ENCODE results near the gene MBD5. TPM values are rescaled to one million over a fixed set of nuclear protein-coding genes. Genes with fewer than 3 reads are reported as not detected.

MBD5 gene
- total and polyA plus RNA-seq, 2 of the 4 experiments (the other 2 are of a cell fraction): 9.8 to 14.2 TPM

DNA sequence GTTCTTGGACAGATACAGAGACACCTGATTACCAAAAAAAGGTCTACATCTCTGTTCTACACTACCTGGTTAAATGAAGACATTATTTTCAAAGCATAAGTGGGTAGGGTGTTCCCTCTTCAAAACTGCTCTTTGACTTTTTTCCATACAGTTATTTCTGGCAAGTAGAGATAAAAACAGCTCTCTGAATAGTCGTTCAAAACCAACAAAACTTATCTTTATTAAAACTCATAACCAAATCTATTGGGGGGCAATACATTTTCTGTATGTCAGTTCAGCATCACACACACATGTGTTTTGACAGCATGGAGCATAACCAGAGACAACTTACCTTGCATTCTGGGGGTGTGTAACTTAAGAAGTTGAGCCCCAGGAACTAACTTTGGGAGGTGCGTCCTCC, 474.7 kb downstream of the MBD5 start:
- no peak overlapping the region for H2AK5ac ChIP-seq (ENCODE audit: low read depth, low read length)
- ChIA-PET CTCF (no interaction called here), POLR2A (ENCODE audit: unreplicated experiment) (no interaction called here)
- H3K14ac ChIP-seq (replicated peaks; ENCODE audit: low read depth, low read length): no peak overlapping the region
- no peak overlapping the region for H3K18ac ChIP-seq (ENCODE audit: low read depth, low read length)
- no peak overlapping the region for H3K27ac ChIP-seq (ENCODE audit: insufficient read depth, low read length)
- H3K9me1 ChIP-seq (ENCODE audit: insufficient read depth, low read length): no peaks in the 10 kb centered on the region
- no peaks in the 10 kb centered on the region for H3K79me1 ChIP-seq (ENCODE audit: low read depth in 1 of 2, low read length in 2 of 2)
- H4K20me1 ChIP-seq (ENCODE audit: insufficient read depth, low read length): no peaks in the 10 kb centered on the region
- H4K5ac ChIP-seq (ENCODE audit: low read depth, low read length): no peak overlapping the region
- H3K9me3 ChIP-seq (ENCODE audit: control insufficient read depth, insufficient read depth, low read length): no peaks in the 10 kb centered on the region
- H2BK20ac ChIP-seq (ENCODE audit: low read depth, low read length): no peak overlapping the region
- DNase-seq: no peak
- TF ChIP-seq RFX5 (IDR thresholded peaks at IDR 0.05; ENCODE audit: low read depth, low read length) (no peak), MAFK (IDR thresholded peaks at IDR 0.05; ENCODE audit: low read depth, low read length) (no peak), MAZ (IDR thresholded peaks at IDR 0.05; ENCODE audit: borderline replicate concordance, low read depth, low read length) (no peak), POLR2A (IDR thresholded peaks at IDR 0.05; ENCODE audit: low read depth, low read length) (no peak), SMC3 (IDR thresholded peaks at IDR 0.05; ENCODE audit: low read depth, low read length) (no peak), FOS (IDR thresholded peaks at IDR 0.05; ENCODE audit: low read depth, low read length) (no peak), BHLHE40 (IDR thresholded peaks at IDR 0.05; ENCODE audit: low read depth, low read length) (no peak), RAD21 (IDR thresholded peaks at IDR 0.05; ENCODE audit: low read length) (no peak), CHD1 (IDR thresholded peaks at IDR 0.05; ENCODE audit: low read depth, low read length) (no peak)
- TF ChIP-seq, protein P1, sequence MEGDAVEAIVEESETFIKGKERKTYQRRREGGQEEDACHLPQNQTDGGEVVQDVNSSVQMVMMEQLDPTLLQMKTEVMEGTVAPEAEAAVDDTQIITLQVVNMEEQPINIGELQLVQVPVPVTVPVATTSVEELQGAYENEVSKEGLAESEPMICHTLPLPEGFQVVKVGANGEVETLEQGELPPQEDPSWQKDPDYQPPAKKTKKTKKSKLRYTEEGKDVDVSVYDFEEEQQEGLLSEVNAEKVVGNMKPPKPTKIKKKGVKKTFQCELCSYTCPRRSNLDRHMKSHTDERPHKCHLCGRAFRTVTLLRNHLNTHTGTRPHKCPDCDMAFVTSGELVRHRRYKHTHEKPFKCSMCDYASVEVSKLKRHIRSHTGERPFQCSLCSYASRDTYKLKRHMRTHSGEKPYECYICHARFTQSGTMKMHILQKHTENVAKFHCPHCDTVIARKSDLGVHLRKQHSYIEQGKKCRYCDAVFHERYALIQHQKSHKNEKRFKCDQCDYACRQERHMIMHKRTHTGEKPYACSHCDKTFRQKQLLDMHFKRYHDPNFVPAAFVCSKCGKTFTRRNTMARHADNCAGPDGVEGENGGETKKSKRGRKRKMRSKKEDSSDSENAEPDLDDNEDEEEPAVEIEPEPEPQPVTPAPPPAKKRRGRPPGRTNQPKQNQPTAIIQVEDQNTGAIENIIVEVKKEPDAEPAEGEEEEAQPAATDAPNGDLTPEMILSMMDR (conservative IDR thresholded peaks at IDR 0.05; ENCODE audit: low read depth, low read length): no peak
- TF ChIP-seq, protein P2, sequence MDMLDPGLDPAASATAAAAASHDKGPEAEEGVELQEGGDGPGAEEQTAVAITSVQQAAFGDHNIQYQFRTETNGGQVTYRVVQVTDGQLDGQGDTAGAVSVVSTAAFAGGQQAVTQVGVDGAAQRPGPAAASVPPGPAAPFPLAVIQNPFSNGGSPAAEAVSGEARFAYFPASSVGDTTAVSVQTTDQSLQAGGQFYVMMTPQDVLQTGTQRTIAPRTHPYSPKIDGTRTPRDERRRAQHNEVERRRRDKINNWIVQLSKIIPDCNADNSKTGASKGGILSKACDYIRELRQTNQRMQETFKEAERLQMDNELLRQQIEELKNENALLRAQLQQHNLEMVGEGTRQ (IDR thresholded peaks at IDR 0.05; ENCODE audit: low read depth, low read length): no peak
- H3K9ac ChIP-seq (ENCODE audit: low read depth, low read length): no peak overlapping the region
- H2BK5ac ChIP-seq (ENCODE audit: low read depth, low read length, poor library complexity, severe bottlenecking): no peak overlapping the region
- no peak overlapping the region for H4K8ac ChIP-seq (ENCODE audit: low read depth in 2 of 2, low read length in 2 of 2)
- BruUV-seq (replicated peaks): no TSS peak
- no peak overlapping the region for H2AFZ ChIP-seq (replicated peaks; ENCODE audit: low read length, poor library complexity)
- WGBS, 2 experiments (ENCODE audit: extremely low coverage in 2 of 2, insufficient read length in 1 of 2): no CpG with 5 or more reads among the region's 2 CpGs
- no peak overlapping the region for H2BK15ac ChIP-seq (ENCODE audit: low read depth, low read length)
- H3K4me3 ChIP-seq (ENCODE audit: insufficient read depth, low read depth, low read length): no peak overlapping the region
- H3K56ac ChIP-seq (ENCODE audit: extremely low read depth, insufficient read depth, low read length): no peak overlapping the region
- H2AK9ac ChIP-seq (replicated peaks; ENCODE audit: low read depth, low read length, poor library complexity): no peak overlapping the region
- no peaks in the 10 kb centered on the region for H3K36me3 ChIP-seq (ENCODE audit: control insufficient read depth, insufficient read depth, low read length)
- H3K23ac ChIP-seq (ENCODE audit: low read depth, low read length): no peak overlapping the region
- H3K4ac ChIP-seq (ENCODE audit: low read depth, low read length): no peak overlapping the region
- H3K4me1 ChIP-seq (ENCODE audit: control insufficient read depth, insufficient read depth, low read length): no peaks in the 10 kb centered on the region
- in situ Hi-C loops (cut with MboI; ENCODE audit: low sequenced_read_pairs): no loop called here
- no peaks in the 10 kb centered on the region for H3K27me3 ChIP-seq (ENCODE audit: control insufficient read depth, insufficient read depth, low read length)
- intact Hi-C loops (cut with micrococcal nuclease): no loop called here
- no peak overlapping the region for H4K91ac ChIP-seq (ENCODE audit: insufficient read depth, low read depth, low read length)
- H3K4me2 ChIP-seq (ENCODE audit: low read depth, low read length): no peak overlapping the region
- dilution Hi-C loops (cut with HindIII; ENCODE audit: low sequenced_read_pairs, unreplicated experiment): no loop called here
- no peak overlapping the region for H2BK120ac ChIP-seq (ENCODE audit: low read depth, low read length)
- ATAC-seq (ENCODE audit: low read depth): no peak

All from IMR-90 (cell line).